GM23338 (cell line): ENCODE data around the gene CMSS1.

Source experiments
- CREB1 ChIP-seq: fragments of 250-450 bp; sonication (Bioruptor Pico); IDR thresholded peaks from 2 replicates; pipeline ENCODE4 v1.5.0; 2020; ENCODE audit warnings: low read depth, mild to moderate bottlenecking, moderate library complexity
- CTCF ChIP-seq, 2 experiments: fragments of 200-600 bp in 1 of 2; sonication (generic) in 1 of 2; conservative IDR thresholded peaks; 2 replicates each; pipeline versions ENCODE4 v1.5.1 to v1.6.1; 2016 to 2017; ENCODE audit warnings: antibody characterized with exemption in 2 of 2, low read depth in 2 of 2, mild to moderate bottlenecking in 2 of 2, moderate library complexity in 1 of 2
- EZH2 ChIP-seq: fragments of 200-600 bp; sonication (generic); IDR thresholded peaks from one replicate; pipeline ENCODE4 v1.8.0; 2017; ENCODE audit warnings: antibody characterized with exemption, mild to moderate bottlenecking, low read depth; ENCODE audit not compliant: unreplicated experiment
- EZH2phosphoT487 ChIP-seq: fragments of 200-600 bp; sonication (generic); IDR thresholded peaks from one replicate; pipeline ENCODE4 v1.8.1; 2018; ENCODE audit warnings: antibody characterized with exemption; ENCODE audit not compliant: unreplicated experiment
- JUNB ChIP-seq: IDR thresholded peaks from one replicate; pipeline ENCODE4 v1.6.1; 2016; ENCODE audit warnings: antibody characterized with exemption; ENCODE audit not compliant: unreplicated experiment
- NANOG ChIP-seq: IDR thresholded peaks from 2 replicates; pipeline ENCODE4 v1.6.1; 2016; ENCODE audit warnings: antibody characterized with exemption, borderline replicate concordance
- POLR2AphosphoS5 ChIP-seq: IDR thresholded peaks from 2 replicates; pipeline ENCODE4 v1.6.1; 2016; ENCODE audit warnings: antibody characterized with exemption, low read depth
- STAT1 ChIP-seq: IDR thresholded peaks from one replicate; pipeline ENCODE4 v1.6.1; 2016; ENCODE audit warnings: antibody characterized with exemption; ENCODE audit not compliant: unreplicated experiment
- ZNF114 ChIP-seq: fragments of 250-450 bp; sonication (Bioruptor Pico); IDR thresholded peaks from 2 replicates; pipeline ENCODE4 v1.5.0; 2020; ENCODE audit warnings: mild to moderate bottlenecking, moderate library complexity
- ZNF331 ChIP-seq: fragments of 250-450 bp; sonication (Bioruptor Pico); IDR thresholded peaks from 2 replicates; pipeline ENCODE4 v1.5.0; 2020; ENCODE audit warnings: low read depth, mild to moderate bottlenecking, moderate library complexity
- TF ChIP-seq, protein P1 (sequence below): IDR thresholded peaks from one replicate; pipeline ENCODE4 v1.6.1; 2018; ENCODE audit warnings: antibody characterized with exemption; ENCODE audit not compliant: unreplicated experiment
- TF ChIP-seq, protein P2 (sequence below): IDR thresholded peaks from 2 replicates; pipeline ENCODE4 v1.6.1; 2016; ENCODE audit warnings: antibody characterized with exemption
- TF ChIP-seq, protein P3 (sequence below): fragments of 250-450 bp; sonication (Bioruptor Pico); IDR thresholded peaks from 2 replicates; pipeline ENCODE4 v1.5.0; 2020; ENCODE audit warnings: mild to moderate bottlenecking, moderate library complexity

DNA sequence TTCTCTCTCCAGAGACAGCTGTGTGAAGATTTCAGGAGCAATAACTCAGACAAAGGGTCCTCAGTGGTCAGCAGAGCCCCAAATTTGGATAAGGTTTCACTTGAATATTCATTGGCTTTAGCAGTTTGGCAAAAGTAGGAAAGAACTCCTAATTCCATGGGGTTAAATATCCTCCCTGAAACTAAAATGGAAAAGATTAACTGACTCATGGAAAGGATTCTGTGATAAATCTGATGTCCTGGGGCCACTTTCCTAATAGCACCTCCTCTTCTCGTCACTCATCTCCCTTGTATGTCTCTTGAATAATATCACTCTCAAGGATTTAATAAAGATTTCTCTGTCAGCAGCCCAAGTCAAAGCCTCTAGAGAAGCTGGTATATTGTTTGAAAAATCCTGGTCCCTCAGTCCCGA lies 409.9 kb downstream of the CMSS1 start:
- TF ChIP-seq CTCF (conservative IDR thresholded peaks at IDR 0.05; ENCODE audit: low read depth in 2 of 2): no peak
- TF ChIP-seq POLR2AphosphoS5: no peak
- no peak for TF ChIP-seq ZNF114
- TF ChIP-seq, protein P1, sequence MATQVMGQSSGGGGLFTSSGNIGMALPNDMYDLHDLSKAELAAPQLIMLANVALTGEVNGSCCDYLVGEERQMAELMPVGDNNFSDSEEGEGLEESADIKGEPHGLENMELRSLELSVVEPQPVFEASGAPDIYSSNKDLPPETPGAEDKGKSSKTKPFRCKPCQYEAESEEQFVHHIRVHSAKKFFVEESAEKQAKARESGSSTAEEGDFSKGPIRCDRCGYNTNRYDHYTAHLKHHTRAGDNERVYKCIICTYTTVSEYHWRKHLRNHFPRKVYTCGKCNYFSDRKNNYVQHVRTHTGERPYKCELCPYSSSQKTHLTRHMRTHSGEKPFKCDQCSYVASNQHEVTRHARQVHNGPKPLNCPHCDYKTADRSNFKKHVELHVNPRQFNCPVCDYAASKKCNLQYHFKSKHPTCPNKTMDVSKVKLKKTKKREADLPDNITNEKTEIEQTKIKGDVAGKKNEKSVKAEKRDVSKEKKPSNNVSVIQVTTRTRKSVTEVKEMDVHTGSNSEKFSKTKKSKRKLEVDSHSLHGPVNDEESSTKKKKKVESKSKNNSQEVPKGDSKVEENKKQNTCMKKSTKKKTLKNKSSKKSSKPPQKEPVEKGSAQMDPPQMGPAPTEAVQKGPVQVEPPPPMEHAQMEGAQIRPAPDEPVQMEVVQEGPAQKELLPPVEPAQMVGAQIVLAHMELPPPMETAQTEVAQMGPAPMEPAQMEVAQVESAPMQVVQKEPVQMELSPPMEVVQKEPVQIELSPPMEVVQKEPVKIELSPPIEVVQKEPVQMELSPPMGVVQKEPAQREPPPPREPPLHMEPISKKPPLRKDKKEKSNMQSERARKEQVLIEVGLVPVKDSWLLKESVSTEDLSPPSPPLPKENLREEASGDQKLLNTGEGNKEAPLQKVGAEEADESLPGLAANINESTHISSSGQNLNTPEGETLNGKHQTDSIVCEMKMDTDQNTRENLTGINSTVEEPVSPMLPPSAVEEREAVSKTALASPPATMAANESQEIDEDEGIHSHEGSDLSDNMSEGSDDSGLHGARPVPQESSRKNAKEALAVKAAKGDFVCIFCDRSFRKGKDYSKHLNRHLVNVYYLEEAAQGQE: no peak
- no peak for TF ChIP-seq NANOG
- TF ChIP-seq JUNB: no peak
- TF ChIP-seq EZH2: no peak
- TF ChIP-seq CREB1 (CRISPR knock-in tag): no peak
- no peak for TF ChIP-seq EZH2phosphoT487
- no peak for TF ChIP-seq ZNF331 (CRISPR knock-in tag)
- TF ChIP-seq, protein P2, sequence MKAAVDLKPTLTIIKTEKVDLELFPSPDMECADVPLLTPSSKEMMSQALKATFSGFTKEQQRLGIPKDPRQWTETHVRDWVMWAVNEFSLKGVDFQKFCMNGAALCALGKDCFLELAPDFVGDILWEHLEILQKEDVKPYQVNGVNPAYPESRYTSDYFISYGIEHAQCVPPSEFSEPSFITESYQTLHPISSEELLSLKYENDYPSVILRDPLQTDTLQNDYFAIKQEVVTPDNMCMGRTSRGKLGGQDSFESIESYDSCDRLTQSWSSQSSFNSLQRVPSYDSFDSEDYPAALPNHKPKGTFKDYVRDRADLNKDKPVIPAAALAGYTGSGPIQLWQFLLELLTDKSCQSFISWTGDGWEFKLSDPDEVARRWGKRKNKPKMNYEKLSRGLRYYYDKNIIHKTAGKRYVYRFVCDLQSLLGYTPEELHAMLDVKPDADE: no peak
- no peak for TF ChIP-seq STAT1
- TF ChIP-seq, protein P3, sequence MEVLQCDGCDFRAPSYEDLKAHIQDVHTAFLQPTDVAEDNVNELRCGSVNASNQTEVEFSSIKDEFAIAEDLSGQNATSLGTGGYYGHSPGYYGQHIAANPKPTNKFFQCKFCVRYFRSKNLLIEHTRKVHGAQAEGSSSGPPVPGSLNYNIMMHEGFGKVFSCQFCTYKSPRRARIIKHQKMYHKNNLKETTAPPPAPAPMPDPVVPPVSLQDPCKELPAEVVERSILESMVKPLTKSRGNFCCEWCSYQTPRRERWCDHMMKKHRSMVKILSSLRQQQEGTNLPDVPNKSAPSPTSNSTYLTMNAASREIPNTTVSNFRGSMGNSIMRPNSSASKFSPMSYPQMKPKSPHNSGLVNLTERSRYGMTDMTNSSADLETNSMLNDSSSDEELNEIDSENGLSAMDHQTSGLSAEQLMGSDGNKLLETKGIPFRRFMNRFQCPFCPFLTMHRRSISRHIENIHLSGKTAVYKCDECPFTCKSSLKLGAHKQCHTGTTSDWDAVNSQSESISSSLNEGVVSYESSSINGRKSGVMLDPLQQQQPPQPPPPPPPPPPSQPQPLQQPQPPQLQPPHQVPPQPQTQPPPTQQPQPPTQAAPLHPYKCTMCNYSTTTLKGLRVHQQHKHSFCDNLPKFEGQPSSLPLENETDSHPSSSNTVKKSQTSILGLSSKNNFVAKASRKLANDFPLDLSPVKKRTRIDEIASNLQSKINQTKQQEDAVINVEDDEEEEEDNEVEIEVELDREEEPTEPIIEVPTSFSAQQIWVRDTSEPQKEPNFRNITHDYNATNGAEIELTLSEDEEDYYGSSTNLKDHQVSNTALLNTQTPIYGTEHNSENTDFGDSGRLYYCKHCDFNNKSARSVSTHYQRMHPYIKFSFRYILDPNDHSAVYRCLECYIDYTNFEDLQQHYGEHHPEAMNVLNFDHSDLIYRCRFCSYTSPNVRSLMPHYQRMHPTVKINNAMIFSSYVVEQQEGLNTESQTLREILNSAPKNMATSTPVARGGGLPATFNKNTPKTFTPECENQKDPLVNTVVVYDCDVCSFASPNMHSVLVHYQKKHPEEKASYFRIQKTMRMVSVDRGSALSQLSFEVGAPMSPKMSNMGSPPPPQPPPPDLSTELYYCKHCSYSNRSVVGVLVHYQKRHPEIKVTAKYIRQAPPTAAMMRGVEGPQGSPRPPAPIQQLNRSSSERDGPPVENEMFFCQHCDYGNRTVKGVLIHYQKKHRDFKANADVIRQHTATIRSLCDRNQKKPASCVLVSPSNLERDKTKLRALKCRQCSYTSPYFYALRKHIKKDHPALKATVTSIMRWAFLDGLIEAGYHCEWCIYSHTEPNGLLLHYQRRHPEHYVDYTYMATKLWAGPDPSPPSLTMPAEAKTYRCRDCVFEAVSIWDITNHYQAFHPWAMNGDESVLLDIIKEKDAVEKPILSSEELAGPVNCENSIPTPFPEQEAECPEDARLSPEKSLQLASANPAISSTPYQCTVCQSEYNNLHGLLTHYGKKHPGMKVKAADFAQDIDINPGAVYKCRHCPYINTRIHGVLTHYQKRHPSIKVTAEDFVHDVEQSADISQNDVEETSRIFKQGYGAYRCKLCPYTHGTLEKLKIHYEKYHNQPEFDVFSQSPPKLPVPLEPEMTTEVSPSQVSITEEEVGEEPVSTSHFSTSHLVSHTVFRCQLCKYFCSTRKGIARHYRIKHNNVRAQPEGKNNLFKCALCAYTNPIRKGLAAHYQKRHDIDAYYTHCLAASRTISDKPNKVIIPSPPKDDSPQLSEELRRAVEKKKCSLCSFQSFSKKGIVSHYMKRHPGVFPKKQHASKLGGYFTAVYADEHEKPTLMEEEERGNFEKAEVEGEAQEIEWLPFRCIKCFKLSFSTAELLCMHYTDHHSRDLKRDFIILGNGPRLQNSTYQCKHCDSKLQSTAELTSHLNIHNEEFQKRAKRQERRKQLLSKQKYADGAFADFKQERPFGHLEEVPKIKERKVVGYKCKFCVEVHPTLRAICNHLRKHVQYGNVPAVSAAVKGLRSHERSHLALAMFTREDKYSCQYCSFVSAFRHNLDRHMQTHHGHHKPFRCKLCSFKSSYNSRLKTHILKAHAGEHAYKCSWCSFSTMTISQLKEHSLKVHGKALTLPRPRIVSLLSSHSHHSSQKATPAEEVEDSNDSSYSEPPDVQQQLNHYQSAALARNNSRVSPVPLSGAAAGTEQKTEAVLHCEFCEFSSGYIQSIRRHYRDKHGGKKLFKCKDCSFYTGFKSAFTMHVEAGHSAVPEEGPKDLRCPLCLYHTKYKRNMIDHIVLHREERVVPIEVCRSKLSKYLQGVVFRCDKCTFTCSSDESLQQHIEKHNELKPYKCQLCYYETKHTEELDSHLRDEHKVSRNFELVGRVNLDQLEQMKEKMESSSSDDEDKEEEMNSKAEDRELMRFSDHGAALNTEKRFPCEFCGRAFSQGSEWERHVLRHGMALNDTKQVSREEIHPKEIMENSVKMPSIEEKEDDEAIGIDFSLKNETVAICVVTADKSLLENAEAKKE: no peak
